ENCODE data around the gene EEPD1.

The EEPD1 gene

GRCh38 chr7:36192053-36192824 lies 39.2 kb downstream of the EEPD1 start:
- no peak for DNase-seq

- no peak for DNase-seq
Observed at GRCh38 chr7:36192877-36193276, 39.8 kb downstream of the EEPD1 start.

- no peak for DNase-seq
Observed at GRCh38 chr7:36198854-36199266, 45.8 kb downstream of the EEPD1 start.

GRCh38 chr7:36199329-36199728 lies 46.3 kb downstream of the EEPD1 start:
- DNase-seq, result no peak

- DNase-seq, result no peak
Observed at GRCh38 chr7:36201122-36201723, 48.2 kb downstream of the EEPD1 start.

- DNase-seq, result no peak
Observed at GRCh38 chr7:36202398-36202797, 49.3 kb downstream of the EEPD1 start.

GRCh38 chr7:36203071-36203790 lies 50.2 kb downstream of the EEPD1 start:
- no peak for DNase-seq

GRCh38 chr7:36204044-36204663 lies 51.1 kb downstream of the EEPD1 start:
- no peak for DNase-seq

GRCh38 chr7:36204929-36205635 lies 52.0 kb downstream of the EEPD1 start:
- no peak for DNase-seq

GRCh38 chr7:36205803-36206202 lies 52.7 kb downstream of the EEPD1 start:
- DNase-seq, result no peak

GRCh38 chr7:36207451-36208291 lies 54.6 kb downstream of the EEPD1 start:
- no peak for DNase-seq

GRCh38 chr7:36208426-36208825 lies 55.4 kb downstream of the EEPD1 start:
- DNase-seq, result no peak

GRCh38 chr7:36208997-36209813 lies 56.2 kb downstream of the EEPD1 start:
- no peak for DNase-seq

GRCh38 chr7:36209814-36210183 lies 56.7 kb downstream of the EEPD1 start:
- no peak for DNase-seq

GRCh38 chr7:36210291-36210922 lies 57.4 kb downstream of the EEPD1 start:
- no peak for DNase-seq

GRCh38 chr7:36214608-36215456 lies 61.8 kb downstream of the EEPD1 start:
- no peak for DNase-seq

GRCh38 chr7:36215457-36215765 lies 62.4 kb downstream of the EEPD1 start:
- DNase-seq, result no peak

GRCh38 chr7:36216063-36216684 lies 63.1 kb downstream of the EEPD1 start:
- DNase-seq, result no peak
